NCI-H82 treated with DMSO at 0.1 percent for 48 hours (cell line): ENCODE data around the gene FXYD6.
A peak's percentile ranks its signal among the peaks of the same experiment; 100 is the strongest.

Experiments used
- DNase-seq: peaks from one replicate; lab custom pipeline; 2025; ENCODE audit not compliant: unreplicated experiment; lab: John Stamatoyannopoulos, UW

Gene FXYD6

GRCh38 chr11:117796456-117796871, 80.0 kb downstream of the FXYD6 start:
- no peak for DNase-seq

DNA sequence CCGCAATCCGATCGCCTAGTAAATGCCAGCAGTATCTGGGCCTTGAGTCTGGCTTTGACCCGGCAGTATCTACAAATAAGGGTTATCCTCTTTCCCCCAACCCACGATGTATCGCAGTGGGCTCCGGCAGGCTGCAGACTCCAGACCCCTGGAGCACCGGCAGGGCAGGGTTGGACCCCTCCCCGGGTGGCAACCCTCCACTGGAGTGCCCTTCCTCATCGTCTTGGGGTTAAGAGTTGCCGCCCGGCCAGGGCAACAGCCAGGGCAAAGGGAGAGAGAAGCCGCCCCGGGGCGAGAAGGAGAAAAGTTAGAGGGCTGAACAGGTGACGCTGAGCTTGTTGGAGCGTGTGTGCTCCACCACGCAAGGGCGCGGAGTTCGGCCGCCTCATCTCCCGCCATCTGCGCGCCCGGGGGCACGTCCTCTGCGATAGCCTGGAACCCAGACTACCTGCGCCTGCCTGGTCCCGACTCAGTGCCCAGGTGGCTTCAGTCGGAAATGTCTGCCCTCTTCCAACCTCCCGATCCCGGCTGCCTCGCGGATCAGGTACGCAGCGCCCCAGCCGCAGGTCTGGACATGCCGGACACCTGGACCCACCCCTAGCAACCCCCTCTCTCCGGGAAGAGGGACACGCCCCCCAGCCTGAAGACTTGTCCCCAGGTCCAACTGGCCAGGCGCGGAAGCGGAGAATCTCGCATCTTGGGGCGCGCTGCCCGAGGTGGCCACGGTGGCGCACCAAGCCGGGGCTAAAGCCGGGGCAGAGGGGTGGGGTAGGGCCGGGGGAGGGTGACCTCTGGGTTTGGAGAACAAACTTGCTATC, 80.6 kb downstream of the FXYD6 start:
- DNase-seq = no peak

GRCh38 chr11:117794772-117795629, 81.5 kb downstream of the FXYD6 start:
- DNase-seq = no peak

- no peak for DNase-seq
These were observed 82.3 kb downstream of the FXYD6 start for GRCh38 chr11:117794135-117794534.

GRCh38 chr11:117793583-117793982, 82.9 kb downstream of the FXYD6 start:
- peak; percentile 35 for DNase-seq

DNA sequence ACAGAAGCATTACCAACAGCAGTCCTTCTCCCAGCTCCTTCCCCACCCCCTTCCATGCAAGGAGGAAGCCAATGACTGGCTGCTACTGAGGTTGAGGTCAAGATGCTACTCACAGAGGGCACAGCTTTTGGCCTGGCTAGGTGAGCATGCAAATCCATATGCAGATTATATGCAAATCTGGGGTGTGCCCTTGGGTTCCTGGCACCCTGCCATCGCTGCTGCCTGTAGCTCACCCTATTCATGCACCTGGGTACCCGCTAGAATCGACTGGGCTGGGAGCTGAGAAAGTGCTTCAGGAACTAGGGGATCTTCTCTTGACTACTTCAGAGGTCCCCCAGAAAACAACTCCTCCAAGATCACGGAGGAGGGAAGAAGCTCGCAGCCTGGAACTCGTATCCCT, 83.5 kb downstream of the FXYD6 start:
- no peak for DNase-seq

- DNase-seq = no peak
These were observed 84.2 kb downstream of the FXYD6 start for GRCh38 chr11:117792241-117792640.

DNA sequence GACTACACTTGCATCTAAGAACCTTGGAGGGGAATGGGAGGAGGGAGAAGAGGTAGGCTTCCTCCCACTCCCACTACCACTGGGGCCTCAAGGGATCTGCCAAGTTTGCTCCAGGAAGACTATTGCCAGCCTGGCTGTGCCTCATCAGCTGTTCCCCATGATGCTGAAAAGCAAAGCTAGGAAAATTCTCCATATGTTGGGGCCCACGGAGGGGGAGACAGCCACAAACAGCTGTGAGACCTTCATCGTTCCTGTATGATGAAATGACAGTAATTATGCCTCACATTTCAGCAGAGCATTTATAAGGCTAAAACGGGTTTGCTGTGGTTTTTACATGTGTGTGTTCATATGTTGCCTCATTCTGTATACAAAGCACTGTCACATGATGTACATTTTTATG, 86.2 kb downstream of the FXYD6 start:
- DNase-seq = no peak

- DNase-seq = peak; percentile 93
These were observed 87.2 kb downstream of the FXYD6 start for GRCh38 chr11:117789241-117789640.
